ENCODE data around the gene EPB41. TPM values are rescaled to one million over a fixed set of nuclear protein-coding genes. Genes with fewer than 3 reads are reported as not detected.
"Not testable (repeated sequence)": the region's sequence is repeated elsewhere in the genome, so short reads cannot be mapped to it uniquely, and the experiment has no call there.

EPB41 gene
- total RNA-seq, 2 experiments from 2014 or later = 67.6 to 71.0 TPM

DNA sequence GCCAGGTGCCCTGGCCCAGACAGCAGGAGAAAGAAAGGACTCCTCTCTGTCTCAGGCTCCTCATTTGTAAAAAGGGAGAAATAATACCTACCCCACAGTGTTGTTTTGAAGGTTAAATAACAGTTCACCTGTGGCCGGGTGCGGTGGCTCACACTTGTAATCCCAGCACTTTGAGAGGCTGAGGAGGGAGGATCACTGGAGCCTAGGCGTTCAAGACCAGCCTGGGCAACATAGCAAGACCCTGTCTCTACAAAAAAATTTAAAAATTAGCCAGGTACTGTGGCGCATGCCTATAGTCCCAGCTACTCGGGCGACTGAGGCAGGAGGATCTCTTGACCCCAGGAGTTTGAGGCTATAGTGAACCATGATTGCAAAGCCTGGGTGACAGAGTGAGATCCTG, 211.8 kb downstream of the EPB41 start:
- Mint-ChIP-seq H3K9me3 (no peaks in the 10 kb centered on the region), H3K27me3 (peaks cover 18% of the 10 kb centered on the region), H3K4me3 (peak overlapping the region; percentile 59), H3K36me3 (no peaks in the 10 kb centered on the region), H3K4me1 (ENCODE audit: low read depth) (no peaks in the 10 kb centered on the region), H3K27ac (no peak overlapping the region)
- ChIA-PET POLR2A (no interaction called here), CTCF (no interaction called here)
- DNase-seq = no peak
- intact Hi-C loops (cut with micrococcal nuclease) = no loop called here

- intact Hi-C loops (cut with micrococcal nuclease) = no loop called here
- no peak for DNase-seq
- H3K4me3 Mint-ChIP-seq = no peak overlapping the region
Measured at GRCh38 chr1:29128739-29129138, 214.4 kb downstream of the EPB41 start.

DNA sequence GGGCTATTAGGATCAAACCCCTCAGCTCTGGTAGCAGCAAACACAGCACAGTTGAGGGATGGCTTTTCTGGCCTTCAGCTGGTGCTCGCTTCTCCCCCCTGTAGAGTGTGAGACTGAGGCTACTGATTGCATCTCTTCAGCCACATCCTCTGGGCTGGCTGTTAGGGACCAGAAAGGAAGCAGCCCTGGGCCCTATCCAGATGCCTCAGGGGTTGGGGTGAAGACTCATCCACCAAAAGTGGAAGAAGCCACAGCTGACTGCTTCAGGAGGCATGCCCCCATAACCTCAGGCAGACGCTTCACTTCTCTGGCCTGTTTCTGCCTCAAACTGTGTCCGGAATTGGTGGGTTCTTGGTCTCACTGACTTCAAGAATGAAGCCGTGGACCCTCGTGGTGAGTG, 215.5 kb downstream of the EPB41 start:
- H3K27ac Mint-ChIP-seq = no peak overlapping the region
- H3K9me3 Mint-ChIP-seq = no peaks in the 10 kb centered on the region
- peaks cover 2% of the 10 kb centered on the region for H3K4me1 Mint-ChIP-seq (ENCODE audit: low read depth)
- POLR2A ChIA-PET = no interaction called here
- DNase-seq = no peak
- intact Hi-C loops (cut with micrococcal nuclease) = no loop called here
- H3K4me3 Mint-ChIP-seq = no peak overlapping the region
- CTCF ChIA-PET = no interaction called here
- no peaks in the 10 kb centered on the region for H3K36me3 Mint-ChIP-seq
- peaks cover 16% of the 10 kb centered on the region for H3K27me3 Mint-ChIP-seq

More at GRCh38 chr1:29128739-29129138, 214.4 kb downstream of the EPB41 start:
- POLR2A ChIA-PET = interaction anchor here (0.6 kb wide), 1 partner anchor 218 kb away, joined by 3 read pairs; no protein-coding TSS in a partner anchor
- Mint-ChIP-seq H3K4me1 (ENCODE audit: low read depth) (peaks cover under 1% of the 10 kb centered on the region), H3K27ac (no peak overlapping the region), H3K27me3 (peaks cover 13% of the 10 kb centered on the region), H3K36me3 (no peaks in the 10 kb centered on the region), H3K9me3 (no peaks in the 10 kb centered on the region)
- CTCF ChIA-PET = no interaction called here

DNA sequence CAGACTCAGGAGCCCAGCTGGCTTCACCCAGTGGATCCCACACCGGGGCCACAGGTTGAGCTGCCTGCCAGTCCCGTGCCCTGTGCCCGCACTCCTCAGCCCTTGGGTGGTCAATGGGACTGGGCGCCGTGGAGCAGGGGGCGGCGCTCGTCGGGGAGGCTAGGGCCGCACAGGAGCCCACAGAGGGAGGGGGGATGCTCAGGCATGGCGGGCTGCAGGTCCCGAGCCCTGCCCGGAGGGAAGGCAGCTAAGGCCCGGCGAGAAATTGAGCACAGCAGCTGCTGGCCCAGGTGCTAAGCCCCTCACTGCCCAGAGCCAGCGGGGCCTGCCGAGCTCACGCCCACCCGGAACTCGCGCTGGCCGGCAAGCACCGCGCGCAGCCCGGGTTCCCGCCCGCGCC, 216.7 kb downstream of the EPB41 start:
- H3K27ac Mint-ChIP-seq; intact Hi-C loops (cut with micrococcal nuclease); H3K4me3 Mint-ChIP-seq; H3K36me3 Mint-ChIP-seq; H3K4me1 Mint-ChIP-seq (ENCODE audit: low read depth); DNase-seq; H3K9me3 Mint-ChIP-seq; H3K27me3 Mint-ChIP-seq: not testable (repeated sequence)
- ChIA-PET POLR2A (interaction anchor here (0.6 kb wide), 2 partner anchors 23 to 51 kb away, joined by 3 read pairs; partner anchors contain the start of gene SRSF4), CTCF (interaction anchor here (1.2 to 1.3 kb wide), 2 partner anchors 9 to 254 kb away, joined by 3 to 4 read pairs; no protein-coding TSS in a partner anchor)

DNA sequence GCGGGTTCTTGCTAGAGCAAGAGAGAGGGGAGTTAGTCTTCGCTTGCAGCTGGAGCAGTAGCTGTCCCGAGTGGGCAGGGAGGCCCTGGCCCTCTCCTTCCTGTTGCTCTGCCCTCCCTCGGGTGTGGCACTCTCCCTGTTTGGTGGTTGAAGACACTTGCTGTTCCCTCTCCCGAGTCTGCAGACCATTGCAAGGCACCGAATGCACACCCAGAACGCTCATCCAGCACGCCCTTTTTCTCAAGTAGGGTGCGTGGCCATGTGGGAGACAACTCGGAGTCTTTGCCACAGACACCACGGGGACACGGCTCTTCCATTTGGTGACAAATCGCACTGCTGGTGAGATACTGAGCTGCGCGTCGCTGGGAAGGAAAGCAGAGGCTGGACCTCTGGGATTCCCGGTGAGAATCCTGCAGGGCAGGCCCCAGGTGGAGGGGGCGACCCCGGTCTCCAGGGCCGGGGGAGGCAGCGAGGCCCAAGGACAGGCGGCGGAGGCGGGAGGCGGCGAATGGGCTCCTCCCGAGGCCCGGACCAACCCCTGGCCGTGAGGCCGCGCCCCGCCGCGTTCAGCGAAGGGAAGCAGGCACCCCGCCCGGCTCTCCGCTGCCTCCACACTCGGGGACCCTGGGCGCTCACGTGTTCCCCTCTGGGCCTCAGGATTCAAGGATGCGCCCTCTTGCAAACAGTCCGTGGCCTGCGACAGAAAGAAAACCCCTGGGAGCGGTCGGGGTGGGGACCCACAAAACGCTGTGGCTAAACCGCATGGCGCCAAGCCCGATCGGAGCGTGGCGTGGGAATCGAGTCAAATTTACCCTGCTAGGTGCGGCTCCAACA, 219.7 kb downstream of the EPB41 start:
- Mint-ChIP-seq H3K27me3 (peaks cover 6% of the 10 kb centered on the region), H3K36me3 (no peaks in the 10 kb centered on the region), H3K4me1 (ENCODE audit: low read depth) (peaks cover 2% of the 10 kb centered on the region), H3K9me3 (no peaks in the 10 kb centered on the region), H3K27ac (no peak overlapping the region), H3K4me3 (peak overlapping the region; percentile 32)
- intact Hi-C loops (cut with micrococcal nuclease) = no loop called here
- no peak for DNase-seq
- ChIA-PET CTCF (interaction anchor here (0.9 kb wide), 1 partner anchor 10 kb away, joined by 4 read pairs; the partner anchor contains the start of gene TMEM200B), POLR2A (no interaction called here)

- H3K4me1 Mint-ChIP-seq (ENCODE audit: low read depth) = peaks cover 2% of the 10 kb centered on the region
- H3K4me3 Mint-ChIP-seq = no peak overlapping the region
- ChIA-PET POLR2A (no interaction called here), CTCF (interaction anchor here (0.9 to 1.2 kb wide), 2 partner anchors 10 to 17 kb away, joined by 3 to 4 read pairs; partner anchors contain the start of gene TMEM200B)
- peaks cover 6% of the 10 kb centered on the region for H3K27me3 Mint-ChIP-seq
- DNase-seq = no peak
- H3K36me3 Mint-ChIP-seq = no peaks in the 10 kb centered on the region
- no peak overlapping the region for H3K27ac Mint-ChIP-seq
- H3K9me3 Mint-ChIP-seq = no peaks in the 10 kb centered on the region
- intact Hi-C loops (cut with micrococcal nuclease) = no loop called here
Measured at GRCh38 chr1:29134695-29135028, 220.3 kb downstream of the EPB41 start.

DNA sequence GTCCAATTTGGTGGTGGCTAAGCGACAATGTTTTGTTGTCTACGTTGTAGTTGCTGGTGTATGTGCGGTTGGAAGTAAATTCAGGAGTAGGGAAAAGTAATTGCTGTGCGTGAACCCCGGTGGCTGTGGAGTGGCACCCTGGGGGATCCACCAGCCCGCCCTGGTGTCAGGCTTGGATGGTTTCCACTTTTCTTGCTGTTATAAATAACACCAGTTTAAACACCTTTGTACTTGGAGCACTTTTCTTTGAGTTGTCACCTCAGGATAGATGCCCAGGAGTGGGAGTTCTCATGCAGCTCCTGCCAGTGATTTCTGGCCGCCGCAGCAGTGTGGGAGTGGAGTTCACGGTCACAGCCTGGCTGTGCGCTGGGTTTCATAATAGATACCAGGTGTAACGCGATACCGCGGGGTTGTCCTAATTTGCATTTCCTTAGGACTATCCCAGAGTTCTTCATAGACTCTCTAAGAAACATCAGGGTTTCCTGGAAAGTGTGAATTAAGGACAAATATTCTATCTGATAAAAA, 222.1 kb downstream of the EPB41 start:
- no peaks in the 10 kb centered on the region for H3K36me3 Mint-ChIP-seq
- H3K27me3 Mint-ChIP-seq = peaks cover 6% of the 10 kb centered on the region
- ChIA-PET CTCF (interaction anchor here (0.6 to 1.5 kb wide), 2 partner anchors 12 to 251 kb away, joined by 3 read pairs; partner anchors contain the start of gene TMEM200B), POLR2A (no interaction called here)
- H3K27ac Mint-ChIP-seq = no peak overlapping the region
- no peak overlapping the region for H3K4me3 Mint-ChIP-seq
- H3K4me1 Mint-ChIP-seq (ENCODE audit: low read depth) = peaks cover 2% of the 10 kb centered on the region
- DNase-seq = no peak
- intact Hi-C loops (cut with micrococcal nuclease) = no loop called here
- H3K9me3 Mint-ChIP-seq = no peaks in the 10 kb centered on the region

DNA sequence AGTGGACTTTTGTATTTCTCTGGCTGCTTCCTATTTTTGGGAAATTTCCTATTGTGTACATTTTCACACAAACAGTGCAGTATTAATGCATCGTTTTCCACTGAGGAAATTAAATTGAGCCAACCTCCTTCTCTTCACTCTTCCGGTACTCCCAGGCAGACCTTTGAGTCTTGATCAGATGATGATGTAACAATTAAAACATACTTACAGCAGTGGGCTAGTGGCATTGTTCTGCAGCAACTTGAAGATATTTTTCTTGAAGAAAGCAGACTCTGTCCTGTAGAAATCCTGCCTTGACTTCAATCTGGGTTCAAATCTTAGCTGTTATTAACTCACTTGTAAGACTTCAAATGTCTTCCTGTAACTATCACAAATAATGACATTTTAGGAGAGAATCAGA, 228.3 kb downstream of the EPB41 start:
- Mint-ChIP-seq H3K36me3 (peaks cover 26% of the 10 kb centered on the region), H3K9me3 (peaks cover 5% of the 10 kb centered on the region), H3K27ac (no peak overlapping the region), H3K4me1 (ENCODE audit: low read depth) (no peaks in the 10 kb centered on the region), H3K4me3 (no peak overlapping the region), H3K27me3 (no peaks in the 10 kb centered on the region)
- no peak for DNase-seq
- ChIA-PET CTCF (interaction anchor here (1.2 kb wide), 1 partner anchor 60 kb away, joined by 3 read pairs; no protein-coding TSS in a partner anchor), POLR2A (no interaction called here)
- intact Hi-C loops (cut with micrococcal nuclease) = no loop called here

- H3K27me3 Mint-ChIP-seq = no peaks in the 10 kb centered on the region
- no peak overlapping the region for H3K27ac Mint-ChIP-seq
- POLR2A ChIA-PET = no interaction called here
- no peaks in the 10 kb centered on the region for H3K4me1 Mint-ChIP-seq (ENCODE audit: low read depth)
- intact Hi-C loops (cut with micrococcal nuclease) = no loop called here
- H3K4me3 Mint-ChIP-seq = no peak overlapping the region
- no peak for DNase-seq
- CTCF ChIA-PET = no interaction called here
- peaks cover 41% of the 10 kb centered on the region for H3K36me3 Mint-ChIP-seq
- peaks cover 5% of the 10 kb centered on the region for H3K9me3 Mint-ChIP-seq
Measured at GRCh38 chr1:29144178-29144577, 229.8 kb downstream of the EPB41 start.

- intact Hi-C loops (cut with micrococcal nuclease) = no loop called here
- H3K27ac Mint-ChIP-seq = no peak overlapping the region
- H3K4me1 Mint-ChIP-seq (ENCODE audit: low read depth) = no peaks in the 10 kb centered on the region
- peaks cover 5% of the 10 kb centered on the region for H3K9me3 Mint-ChIP-seq
- peaks cover 57% of the 10 kb centered on the region for H3K36me3 Mint-ChIP-seq
- ChIA-PET CTCF (no interaction called here), POLR2A (no interaction called here)
- no peaks in the 10 kb centered on the region for H3K27me3 Mint-ChIP-seq
- DNase-seq = no peak
- no peak overlapping the region for H3K4me3 Mint-ChIP-seq
Measured at GRCh38 chr1:29145739-29146437, 231.5 kb downstream of the EPB41 start.

DNA sequence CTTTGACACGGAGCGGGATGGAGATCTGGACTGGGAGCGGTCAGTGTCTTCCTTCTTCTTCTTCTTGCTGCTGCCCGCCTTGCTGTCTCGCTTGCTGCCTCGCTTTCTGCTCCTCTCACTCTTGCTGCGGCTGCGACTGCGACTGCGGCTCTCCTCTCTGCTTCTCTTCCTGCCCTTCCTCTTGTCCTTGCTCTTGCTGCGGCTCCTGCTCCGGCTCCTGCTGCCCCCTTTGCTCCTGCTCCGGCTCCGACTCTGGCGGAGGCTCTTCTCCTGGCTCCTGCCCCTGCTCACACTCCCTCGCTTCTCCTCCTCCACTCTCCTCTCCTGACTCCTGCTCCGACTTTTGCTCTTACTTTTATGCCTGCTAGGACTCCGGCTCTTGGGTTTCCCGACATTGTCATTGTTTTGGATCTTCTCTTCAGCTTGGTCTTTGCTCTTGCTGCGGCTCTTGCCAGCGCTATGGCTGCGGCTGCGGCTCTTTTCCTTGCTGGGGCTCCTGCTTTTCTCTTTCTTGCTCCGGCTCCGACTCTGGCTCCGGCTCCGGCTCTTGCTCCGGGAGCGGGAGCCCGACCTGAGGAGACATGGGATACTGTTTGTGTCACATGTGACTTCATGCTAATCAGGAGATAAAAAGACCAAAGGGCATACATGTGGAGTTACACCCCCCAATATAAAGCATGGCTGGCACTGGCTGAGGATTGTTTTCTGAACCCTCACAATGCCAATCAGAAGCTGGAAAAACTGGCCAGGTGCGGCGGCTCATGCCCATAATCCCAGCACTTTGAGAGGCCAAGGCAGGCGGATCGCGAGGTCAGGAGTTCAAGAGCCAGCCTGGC, 234.5 kb downstream of the EPB41 start:
- Mint-ChIP-seq H3K4me1 (ENCODE audit: low read depth) (no peaks in the 10 kb centered on the region), H3K27ac (no peak overlapping the region), H3K27me3 (no peaks in the 10 kb centered on the region), H3K4me3 (no peak overlapping the region), H3K9me3 (peaks cover 5% of the 10 kb centered on the region), H3K36me3 (peaks cover 76% of the 10 kb centered on the region)
- no peak for DNase-seq
- POLR2A ChIA-PET = no interaction called here
- intact Hi-C loops (cut with micrococcal nuclease) = no loop called here
- CTCF ChIA-PET = no interaction called here

DNA sequence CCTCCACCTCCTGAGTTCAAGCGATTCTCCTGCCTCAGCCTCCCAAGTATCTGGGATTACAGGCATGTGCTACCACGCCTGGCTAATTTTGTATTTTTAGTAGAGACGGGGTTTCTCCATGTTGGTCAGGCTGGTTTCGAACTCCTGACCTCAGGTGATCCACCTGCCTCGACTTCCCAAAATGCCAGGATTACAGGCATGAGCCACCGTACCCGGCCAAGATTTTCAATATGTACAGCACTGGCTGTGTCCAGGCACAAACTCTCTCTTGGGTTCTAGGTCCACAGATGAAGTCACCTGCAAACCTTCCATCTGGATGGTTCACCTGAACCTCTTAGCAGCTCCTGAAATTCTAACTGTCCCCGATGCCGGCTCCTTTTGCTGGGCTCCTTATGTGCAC, 236.0 kb downstream of the EPB41 start:
- DNase-seq; H3K4me3 Mint-ChIP-seq; H3K27me3 Mint-ChIP-seq; H3K9me3 Mint-ChIP-seq; H3K4me1 Mint-ChIP-seq (ENCODE audit: low read depth); CTCF ChIA-PET; POLR2A ChIA-PET; intact Hi-C loops (cut with micrococcal nuclease); H3K27ac Mint-ChIP-seq: not testable (repeated sequence)
- H3K36me3 Mint-ChIP-seq = peaks cover 86% of the 10 kb centered on the region
